Caco-2 (cell line): ENCODE measurements around the gene MAST4. TPM values are rescaled to one million over a fixed set of nuclear protein-coding genes. Genes with fewer than 3 reads are reported as not detected.
A peak's percentile ranks its signal among the peaks of the same experiment; 100 is the strongest.

Experiments
- BruUV-seq: library from RNA; stranded (reverse); fragments of 400-500 nt; replicated peaks from 2 replicates; lab custom pipeline; 2021; lab: Mats Ljungman, UMichigan
- CTCF ChIA-PET: fragments of 300-600 bp; sonication (Branson Sonifier 250); formaldehyde crosslinking; loops from one replicate; lab custom pipeline; 2022; ENCODE audit warnings: antibody characterized with exemption; lab: Charles Lee
- POLR2A ChIA-PET: fragments of 300-600 bp; sonication (Branson Sonifier 250); formaldehyde crosslinking; loops from one replicate; lab custom pipeline; 2022; ENCODE audit warnings: antibody characterized with exemption; lab: Charles Lee
- DNase-seq, 2 experiments: peaks; one replicate each; pipeline versions ENCODE4 v3.0.0 to v3.0.0-alpha.2; 2020 to 2022
- H3K27me3 ChIP-seq: replicated peaks from 2 replicates; pipeline ENCODE4 v1.6.0; 2011; ENCODE audit warnings: low read length; ENCODE audit not compliant: control insufficient read depth, insufficient read depth
- H3K36me3 ChIP-seq: 2 replicates; pipeline ENCODE4 v1.5.1; 2011; ENCODE audit warnings: low read length; ENCODE audit not compliant: control insufficient read depth, insufficient read depth
- H3K4me1 ChIP-seq: fragments of 250-450 bp; sonication (Bioruptor Pico); 2 replicates; pipeline ENCODE4 v1.5.1; 2020; ENCODE audit warnings: mild to moderate bottlenecking
- H3K4me3 ChIP-seq: 2 replicates; pipeline ENCODE4 v1.5.1; 2011; ENCODE audit warnings: low read depth, mild to moderate bottlenecking, control low read depth, low read length
- H3K9me3 ChIP-seq: fragments of 250-450 bp; sonication (Bioruptor Pico); 2 replicates; pipeline ENCODE4 v1.5.1; 2020; ENCODE audit warnings: mild to moderate bottlenecking, moderate library complexity
- H3K27ac Mint-ChIP-seq: one replicate; pipeline ENCODE4 v1.8.0; 2022; ENCODE audit warnings: mixed read lengths; ENCODE audit not compliant: unreplicated experiment
- H3K27me3 Mint-ChIP-seq: one replicate; pipeline ENCODE4 v1.8.0; 2022; ENCODE audit warnings: mixed read lengths; ENCODE audit not compliant: insufficient read depth, unreplicated experiment
- H3K36me3 Mint-ChIP-seq: one replicate; pipeline ENCODE4 v1.8.0; 2022; ENCODE audit warnings: mild to moderate bottlenecking, mixed read lengths; ENCODE audit not compliant: insufficient read depth, unreplicated experiment
- H3K4me1 Mint-ChIP-seq: one replicate; pipeline ENCODE4 v1.8.0; 2022; ENCODE audit warnings: low read depth, mixed read lengths; ENCODE audit not compliant: unreplicated experiment
- H3K4me3 Mint-ChIP-seq: one replicate; pipeline ENCODE4 v1.8.0; 2022; ENCODE audit warnings: mild to moderate bottlenecking, moderate library complexity, mixed read lengths; ENCODE audit not compliant: unreplicated experiment
- H3K9me3 Mint-ChIP-seq: one replicate; pipeline ENCODE4 v1.8.0; 2022; ENCODE audit warnings: mixed read lengths; ENCODE audit not compliant: unreplicated experiment
- CTCF ChIP-seq, 2 experiments: fragments of 200-600 bp in 1 of 2; IDR thresholded peaks; 1 replicate in 1 of 2; 2 replicates in 1 of 2; pipeline versions ENCODE4 v1.5.1 to v1.8.0; 2011 to 2022; ENCODE audit warnings: antibody characterized with exemption in 1 of 2, control low read depth in 1 of 2, inconsistent platforms in 1 of 2, low read depth in 1 of 2, low read length in 1 of 2, mild to moderate bottlenecking in 1 of 2, moderate library complexity in 1 of 2; ENCODE audit not compliant: insufficient read depth in 1 of 2, severe bottlenecking in 1 of 2, unreplicated experiment in 1 of 2
- intact Hi-C: fragments of 100-400 bp; cut with micrococcal nuclease; formaldehyde crosslinking; loops from one replicate; pipeline ENCODE4 v1.10.0; 2022; ENCODE audit not compliant: unreplicated experiment
- total RNA-seq: library from RNA; stranded (reverse); gene quantifications from 2 replicates; pipeline ENCODE4 v1.2.3, GENCODE V29; 2022

MAST4 gene
- total RNA-seq, 1 experiment from 2014 or later = 17.8 TPM

- H3K4me3 Mint-ChIP-seq = no peak overlapping the region
- Histone ChIP-seq H3K4me1 (peaks cover 42% of the 10 kb centered on the region), H3K36me3 (no peaks in the 10 kb centered on the region), H3K9me3 (no peaks in the 10 kb centered on the region), H3K27me3 (no peaks in the 10 kb centered on the region), H3K4me3 (no peak overlapping the region)
- H3K27me3 Mint-ChIP-seq = no peaks in the 10 kb centered on the region
- peak overlapping the region; percentile 34 for H3K27ac Mint-ChIP-seq
- CTCF ChIA-PET = no interaction called here
- DNase-seq = no peak
- H3K9me3 Mint-ChIP-seq = no peaks in the 10 kb centered on the region
- POLR2A ChIA-PET = no interaction called here
- intact Hi-C loops = no loop called here
- no TSS peak for BruUV-seq
- peaks cover 7% of the 10 kb centered on the region for H3K36me3 Mint-ChIP-seq
- no peak for TF ChIP-seq CTCF (IDR thresholded peaks at IDR 0.05; ENCODE audit: insufficient read depth in 1 of 2, low read depth in 1 of 2, low read length in 1 of 2, severe bottlenecking in 1 of 2, unreplicated experiment in 1 of 2)
- H3K4me1 Mint-ChIP-seq = peaks cover 43% of the 10 kb centered on the region
Observed at GRCh38 chr5:67063791-67064190, 467.6 kb downstream of the MAST4 start.

- Histone ChIP-seq H3K4me3 (no peak overlapping the region), H3K36me3 (no peaks in the 10 kb centered on the region), H3K9me3 (no peaks in the 10 kb centered on the region), H3K4me1 (peaks cover 30% of the 10 kb centered on the region), H3K27me3 (no peaks in the 10 kb centered on the region)
- Mint-ChIP-seq H3K36me3 (peaks cover 7% of the 10 kb centered on the region), H3K4me1 (peaks cover 32% of the 10 kb centered on the region), H3K27ac (peak overlapping the region; percentile 63), H3K4me3 (no peak overlapping the region), H3K27me3 (no peaks in the 10 kb centered on the region), H3K9me3 (no peaks in the 10 kb centered on the region)
- ChIA-PET CTCF (no interaction called here), POLR2A (no interaction called here)
- TF ChIP-seq CTCF (IDR thresholded peaks at IDR 0.05; ENCODE audit: insufficient read depth in 1 of 2, low read depth in 1 of 2, low read length in 1 of 2, severe bottlenecking in 1 of 2, unreplicated experiment in 1 of 2) = no peak
- no peak for DNase-seq
- BruUV-seq = no TSS peak
- intact Hi-C loops = no loop called here
Observed at GRCh38 chr5:67065237-67065636, 469.0 kb downstream of the MAST4 start.

DNA sequence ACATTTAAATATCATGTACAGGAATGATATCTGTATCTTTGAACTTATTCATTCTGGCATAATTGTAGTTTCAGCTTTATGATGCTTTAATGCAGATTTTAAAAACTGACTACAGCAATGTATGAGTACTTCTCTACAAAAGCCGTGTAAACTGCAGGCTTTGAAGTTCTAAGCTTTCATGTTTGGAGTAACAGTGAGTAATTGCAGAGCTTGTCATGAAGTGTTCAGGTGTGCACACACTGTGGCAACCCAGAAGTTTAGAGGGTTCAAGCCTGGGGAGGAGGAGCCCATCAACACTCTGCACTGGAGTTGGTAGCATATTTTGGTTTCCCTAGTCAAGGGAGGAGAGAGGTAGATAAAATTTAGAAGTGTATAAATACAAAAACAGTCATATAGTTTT is 469.5 kb downstream of the MAST4 start:
- H3K36me3 Mint-ChIP-seq = peaks cover 7% of the 10 kb centered on the region
- CTCF ChIA-PET = no interaction called here
- H3K27me3 Mint-ChIP-seq = no peaks in the 10 kb centered on the region
- H3K4me3 ChIP-seq = no peak overlapping the region
- H3K4me1 ChIP-seq = peaks cover 27% of the 10 kb centered on the region
- TF ChIP-seq CTCF (IDR thresholded peaks at IDR 0.05; ENCODE audit: insufficient read depth in 1 of 2, low read depth in 1 of 2, low read length in 1 of 2, severe bottlenecking in 1 of 2, unreplicated experiment in 1 of 2) = no peak
- no peak overlapping the region for H3K27ac Mint-ChIP-seq
- no peak overlapping the region for H3K4me3 Mint-ChIP-seq
- intact Hi-C loops = no loop called here
- DNase-seq = no peak
- H3K9me3 ChIP-seq = no peaks in the 10 kb centered on the region
- no peaks in the 10 kb centered on the region for H3K9me3 Mint-ChIP-seq
- no TSS peak for BruUV-seq
- POLR2A ChIA-PET = no interaction called here
- H3K4me1 Mint-ChIP-seq = peaks cover 30% of the 10 kb centered on the region
- no peaks in the 10 kb centered on the region for H3K36me3 ChIP-seq
- H3K27me3 ChIP-seq = no peaks in the 10 kb centered on the region
